Measurements from ENCODE around the gene SEZ6.

SEZ6 gene, protein sequence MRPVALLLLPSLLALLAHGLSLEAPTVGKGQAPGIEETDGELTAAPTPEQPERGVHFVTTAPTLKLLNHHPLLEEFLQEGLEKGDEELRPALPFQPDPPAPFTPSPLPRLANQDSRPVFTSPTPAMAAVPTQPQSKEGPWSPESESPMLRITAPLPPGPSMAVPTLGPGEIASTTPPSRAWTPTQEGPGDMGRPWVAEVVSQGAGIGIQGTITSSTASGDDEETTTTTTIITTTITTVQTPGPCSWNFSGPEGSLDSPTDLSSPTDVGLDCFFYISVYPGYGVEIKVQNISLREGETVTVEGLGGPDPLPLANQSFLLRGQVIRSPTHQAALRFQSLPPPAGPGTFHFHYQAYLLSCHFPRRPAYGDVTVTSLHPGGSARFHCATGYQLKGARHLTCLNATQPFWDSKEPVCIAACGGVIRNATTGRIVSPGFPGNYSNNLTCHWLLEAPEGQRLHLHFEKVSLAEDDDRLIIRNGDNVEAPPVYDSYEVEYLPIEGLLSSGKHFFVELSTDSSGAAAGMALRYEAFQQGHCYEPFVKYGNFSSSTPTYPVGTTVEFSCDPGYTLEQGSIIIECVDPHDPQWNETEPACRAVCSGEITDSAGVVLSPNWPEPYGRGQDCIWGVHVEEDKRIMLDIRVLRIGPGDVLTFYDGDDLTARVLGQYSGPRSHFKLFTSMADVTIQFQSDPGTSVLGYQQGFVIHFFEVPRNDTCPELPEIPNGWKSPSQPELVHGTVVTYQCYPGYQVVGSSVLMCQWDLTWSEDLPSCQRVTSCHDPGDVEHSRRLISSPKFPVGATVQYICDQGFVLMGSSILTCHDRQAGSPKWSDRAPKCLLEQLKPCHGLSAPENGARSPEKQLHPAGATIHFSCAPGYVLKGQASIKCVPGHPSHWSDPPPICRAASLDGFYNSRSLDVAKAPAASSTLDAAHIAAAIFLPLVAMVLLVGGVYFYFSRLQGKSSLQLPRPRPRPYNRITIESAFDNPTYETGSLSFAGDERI

GRCh38 chr17:29005936-29006511 is at the start of gene SEZ6:
Gene SEZ6 (minus strand): TSS chr17:29006033. CDS start chr17:29005869, 164 bp downstream.
- DNase-seq (ENCODE audit: low read depth in 2 of 2): peak; percentile 9 to 16

GRCh38 chr17:29054835-29055234 is 49.0 kb upstream of the SEZ6 start:
- no peak for DNase-seq (ENCODE audit: low read depth in 2 of 2)

DNA sequence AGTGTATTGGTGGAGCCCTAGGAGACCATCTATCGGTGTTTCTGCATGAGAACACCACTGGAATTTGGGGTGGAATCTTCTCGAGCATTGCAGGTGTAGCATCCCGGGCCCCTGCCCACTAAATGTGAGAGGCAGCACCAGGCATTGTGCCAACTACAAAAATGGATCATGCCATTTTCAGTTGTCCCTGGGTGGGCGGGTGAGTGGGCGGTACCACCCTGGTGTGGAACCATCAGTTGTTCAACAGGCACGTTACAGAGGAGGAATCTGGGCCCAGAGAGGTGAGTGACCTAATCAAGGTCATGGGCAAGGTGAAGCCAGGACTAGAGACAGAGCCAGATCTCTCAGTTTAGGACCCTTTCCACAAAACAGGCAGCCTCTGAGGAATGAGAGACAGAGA is 45.9 kb upstream of the SEZ6 start:
- DNase-seq (ENCODE audit: low read depth in 2 of 2): no peak

GRCh38 chr17:29051194-29051593 is 45.4 kb upstream of the SEZ6 start:
- DNase-seq (ENCODE audit: low read depth in 2 of 2): no peak

DNA sequence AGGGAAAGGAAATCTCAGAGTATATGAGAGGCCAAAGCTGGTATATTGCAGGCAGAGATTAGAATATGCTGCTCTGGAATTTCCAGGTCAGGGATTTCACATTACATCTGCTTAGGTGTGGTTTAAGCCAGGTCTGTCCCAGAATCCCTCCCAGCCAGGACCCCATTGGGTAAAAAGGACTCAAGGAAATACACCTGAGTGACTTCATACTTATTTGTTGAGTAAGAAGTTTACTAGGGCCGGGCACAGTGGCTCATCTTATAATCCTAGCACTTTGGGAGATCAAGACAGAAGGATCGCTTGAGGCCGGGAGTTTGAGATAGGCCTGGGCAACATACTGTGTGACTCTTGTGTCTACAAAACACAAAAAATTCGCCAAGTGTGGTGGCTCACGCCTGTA is 44.3 kb upstream of the SEZ6 start:
- DNase-seq (ENCODE audit: low read depth in 2 of 2): no peak

DNA sequence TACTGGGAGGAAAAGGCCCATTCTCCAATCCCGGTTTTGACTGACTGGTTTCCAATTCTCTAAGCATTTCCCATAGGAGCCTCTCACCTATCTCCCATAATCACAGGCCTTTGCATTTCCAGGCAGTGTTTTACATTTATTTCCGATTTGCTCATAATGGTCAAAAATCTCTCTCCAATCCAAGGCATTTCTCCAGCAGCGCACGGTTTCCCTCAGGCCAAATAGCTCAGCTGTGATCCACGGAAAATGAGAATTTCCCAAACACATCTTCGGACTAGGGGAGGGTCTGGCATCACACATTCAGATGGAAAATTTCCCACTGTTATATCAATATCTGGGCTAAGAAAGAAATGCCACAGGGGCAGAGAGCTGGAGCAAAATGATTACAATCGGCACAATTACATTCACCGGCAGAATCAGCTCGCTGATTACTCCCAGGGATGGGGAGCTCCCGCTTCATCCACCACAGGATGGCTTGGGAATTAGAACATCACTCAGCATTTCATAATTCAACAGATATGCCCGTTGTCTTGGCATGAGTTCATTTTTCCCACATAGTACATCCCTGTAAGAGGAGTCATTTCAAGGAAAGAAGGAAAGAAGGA is 43.8 kb upstream of the SEZ6 start:
- DNase-seq (ENCODE audit: low read depth in 2 of 2): no peak

DNA sequence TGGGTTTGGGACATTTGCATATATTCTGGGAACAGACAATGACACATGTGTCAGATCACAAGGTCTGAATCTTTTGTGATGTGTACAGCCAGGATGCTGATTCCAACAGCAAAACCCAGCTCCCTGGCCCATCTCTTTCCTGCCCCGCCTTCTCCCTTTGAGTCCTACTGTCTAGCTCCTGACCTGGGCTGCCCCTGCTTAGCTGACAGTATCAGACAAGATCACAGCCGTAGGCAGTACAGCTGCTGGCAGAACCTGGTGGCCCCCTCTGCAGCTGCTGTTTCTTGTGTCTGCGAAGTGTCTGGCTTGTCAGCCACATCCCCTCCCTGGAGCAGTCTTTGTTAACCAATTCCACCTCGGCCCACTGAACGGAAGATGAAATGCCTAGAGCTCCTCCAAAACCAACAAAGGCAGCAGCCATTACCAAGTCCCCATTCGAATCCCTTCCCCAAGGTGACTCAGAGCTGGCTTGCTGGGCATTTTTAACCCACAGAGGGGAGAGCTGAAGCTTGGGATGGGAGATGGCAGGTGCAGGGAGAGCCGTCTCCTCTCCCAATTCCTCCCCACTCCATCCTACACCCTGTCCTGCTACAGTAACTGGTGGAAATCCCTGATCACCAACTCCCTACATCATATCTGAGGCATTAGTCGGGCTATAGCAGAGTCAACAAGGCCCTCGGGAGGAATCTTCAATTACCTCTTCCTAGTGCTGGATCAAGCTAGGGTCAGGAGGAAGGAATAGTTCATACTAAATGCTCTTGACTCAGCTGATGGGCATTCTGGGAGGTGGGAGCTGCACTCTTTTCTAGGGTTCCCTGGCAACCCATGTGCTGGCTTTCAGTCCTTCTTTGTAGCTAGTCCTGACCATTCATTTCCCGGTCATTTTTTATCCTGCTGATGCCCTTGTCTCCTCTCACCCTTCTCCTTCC is 42.9 kb upstream of the SEZ6 start:
- no peak for DNase-seq (ENCODE audit: low read depth in 2 of 2)

GRCh38 chr17:29046473-29046839 is 40.6 kb upstream of the SEZ6 start:
- DNase-seq (ENCODE audit: low read depth in 2 of 2): no peak

- DNase-seq (ENCODE audit: low read depth in 2 of 2): no peak
Observed at GRCh38 chr17:29045734-29046472, 40.1 kb upstream of the SEZ6 start.

DNA sequence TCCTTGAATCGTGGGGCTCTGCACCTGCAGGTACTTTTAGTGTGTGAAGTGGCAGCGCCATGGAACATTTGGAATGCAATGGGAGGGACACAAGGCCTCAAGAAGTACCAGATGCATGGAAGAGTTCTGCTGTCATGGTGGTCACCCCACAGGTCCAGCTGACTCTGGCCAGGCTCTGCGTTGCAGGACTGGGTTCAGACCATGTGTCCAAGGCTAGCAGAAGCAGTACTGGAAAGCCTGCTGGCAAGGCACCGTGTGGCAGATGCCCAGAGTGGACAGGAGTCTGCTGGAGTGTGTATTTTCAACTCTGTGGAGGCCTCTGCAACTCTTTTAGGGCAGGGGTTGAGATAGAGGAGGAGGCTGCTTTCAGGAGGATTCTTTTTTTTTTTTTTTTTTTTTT is 39.2 kb upstream of the SEZ6 start:
- DNase-seq (ENCODE audit: low read depth in 2 of 2): no peak

DNA sequence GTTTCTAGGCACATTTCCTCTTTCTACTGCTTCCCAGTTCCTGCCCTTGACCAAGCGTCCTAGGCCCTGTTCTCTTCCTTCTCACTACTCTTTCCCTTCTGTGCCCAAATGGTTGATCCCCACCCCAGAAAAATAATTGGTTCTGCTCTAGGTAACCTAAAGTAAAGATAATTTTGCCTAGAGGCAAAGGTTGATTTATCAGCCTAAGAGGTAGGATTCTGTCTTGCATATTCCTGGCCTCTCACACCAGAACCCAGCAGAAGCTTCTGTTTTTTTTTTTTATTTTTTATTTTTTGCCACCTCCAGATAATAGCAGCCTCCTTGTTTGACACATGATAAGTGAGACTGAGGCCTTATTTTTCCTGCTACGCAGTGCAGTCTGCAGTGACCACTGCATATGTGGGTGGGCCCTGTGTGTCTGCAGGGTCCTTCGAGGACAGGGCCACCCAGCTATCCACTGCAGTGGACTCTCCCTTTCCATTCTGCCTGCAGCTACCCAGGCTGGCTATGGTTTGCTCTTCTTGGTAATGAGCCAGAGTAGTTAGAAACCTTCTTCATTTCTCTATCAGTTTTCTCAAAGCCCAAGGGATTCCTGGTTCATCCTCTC is 37.8 kb upstream of the SEZ6 start:
- DNase-seq (ENCODE audit: low read depth in 2 of 2): no peak

- no peak for DNase-seq (ENCODE audit: low read depth in 2 of 2)
Observed at GRCh38 chr17:29042679-29043538, 37.1 kb upstream of the SEZ6 start, which contains the start of gene PIPOX. Gene PIPOX (plus strand): TSS chr17:29043141. CDS start chr17:29043226, 85 bp downstream.

DNA sequence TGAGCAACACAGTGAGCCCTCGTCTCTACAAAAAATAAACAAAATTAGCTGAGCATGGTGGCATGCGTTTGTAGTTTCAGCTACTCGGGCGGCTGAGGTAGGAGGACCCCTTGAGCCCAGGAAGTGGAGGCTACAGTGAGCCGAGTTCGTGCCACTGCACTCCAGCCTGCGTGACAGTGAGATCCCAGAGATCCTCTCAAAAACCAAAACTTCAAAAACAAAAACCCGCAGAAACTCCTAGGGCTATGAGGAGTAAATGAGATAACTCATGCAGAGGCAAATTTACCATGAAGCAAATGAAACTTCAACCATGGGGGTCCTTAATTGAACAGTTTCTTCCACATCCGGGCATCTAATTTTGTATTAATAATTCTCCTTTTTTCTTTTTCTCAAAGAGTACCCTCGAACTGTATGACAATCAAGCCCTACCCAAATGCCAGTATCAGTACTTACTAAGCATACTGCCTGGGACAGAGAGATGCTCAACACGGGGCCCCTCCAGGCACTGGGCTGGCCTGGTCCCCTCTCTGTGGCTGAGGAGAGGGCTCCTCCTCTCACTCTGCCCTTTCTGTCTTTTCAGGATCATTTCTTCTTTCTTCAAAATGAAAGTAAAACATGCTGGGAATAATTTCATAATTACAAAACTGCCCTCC is 36.3 kb upstream of the SEZ6 start:
- DNase-seq (ENCODE audit: low read depth in 2 of 2): no peak

GRCh38 chr17:29041571-29041970 is 35.7 kb upstream of the SEZ6 start:
- no peak for DNase-seq (ENCODE audit: low read depth in 2 of 2)

GRCh38 chr17:29041091-29041490 is 35.3 kb upstream of the SEZ6 start:
- no peak for DNase-seq (ENCODE audit: low read depth in 2 of 2)

DNA sequence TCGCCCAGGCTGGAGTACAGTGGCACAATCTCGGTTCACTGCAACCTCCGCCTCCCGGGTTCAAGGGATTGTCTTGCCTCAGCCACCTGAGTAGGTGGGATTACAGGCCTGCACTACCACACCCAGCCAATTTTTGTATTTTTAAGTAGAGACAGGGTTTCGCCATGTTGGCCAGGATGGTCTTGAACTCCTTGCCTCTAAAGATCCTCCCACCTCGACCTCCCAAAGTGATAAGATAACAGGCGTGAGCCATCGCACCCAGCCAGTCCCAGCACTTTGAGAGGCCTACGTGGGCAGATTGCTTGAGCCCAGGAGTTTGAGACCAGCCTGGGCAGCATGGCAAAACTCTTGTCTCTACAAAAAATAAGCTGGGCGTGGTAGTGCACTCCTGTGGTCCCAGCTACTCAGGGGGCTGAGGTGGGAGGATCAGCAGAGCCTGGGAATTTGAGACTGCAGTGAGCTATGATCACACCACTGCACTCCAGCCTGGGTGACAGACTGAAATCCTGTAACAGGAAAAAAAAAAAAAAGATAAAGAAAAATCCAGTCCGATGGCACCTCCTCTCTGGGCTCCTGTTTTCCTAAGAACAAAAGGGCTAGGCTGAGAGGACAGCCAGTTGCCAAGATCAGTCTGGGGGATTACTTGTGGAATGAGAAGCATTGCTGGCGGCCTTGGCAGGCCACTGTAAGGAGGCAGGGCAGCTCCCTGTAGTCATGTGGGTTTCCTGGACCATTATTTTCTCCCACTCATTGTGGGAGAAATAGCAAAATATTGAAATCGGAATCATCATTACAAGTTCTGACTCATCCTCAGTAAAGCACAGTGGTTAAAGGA is 34.1 kb upstream of the SEZ6 start:
- DNase-seq (ENCODE audit: low read depth in 2 of 2): no peak

Data from activated CD8-positive, alpha-beta memory T cell treated with anti-CD3 and anti-CD28 coated beads for 4 hours (primary cell).